Gastroesophageal sphincter (tissue), 3 donors: ENCODE results near the gene ETV3L.

Source experiments
- CTCF ChIP-seq, 4 experiments: fragments of 200-600 bp in 2 of 4; fragments of 450-650 bp in 2 of 4; sonication (generic) in 1 of 4; IDR thresholded peaks; one replicate each; pipeline ENCODE4 v1.5.1; 2017 to 2019; ENCODE audit warnings: antibody characterized with exemption in 4 of 4, mild to moderate bottlenecking in 2 of 4, moderate library complexity in 2 of 4
- POLR2A ChIP-seq, 2 donors: fragments of 450-650 bp; IDR thresholded peaks; one replicate each; pipeline ENCODE4 v1.6.1; 2017; ENCODE audit warnings: antibody characterized with exemption in 2 of 2, mild to moderate bottlenecking in 2 of 2, moderate library complexity in 1 of 2
- POLR2AphosphoS5 ChIP-seq: sonication (generic); formaldehyde crosslinking; IDR thresholded peaks from one replicate; pipeline ENCODE4 v1.6.1; 2017; ENCODE audit warnings: antibody characterized with exemption

- TF ChIP-seq CTCF (IDR thresholded peaks at IDR 0.05) (no peak), POLR2A (IDR thresholded peaks at IDR 0.05) (no peak), POLR2AphosphoS5 (no peak)
These were observed 12.7 kb upstream of the ETV3L start for GRCh38 chr1:157112186-157112867.
